WTC11 (cell line): ENCODE results near the gene PTPRN2. TPM values are rescaled to one million over a fixed set of nuclear protein-coding genes. Genes with fewer than 3 reads are reported as not detected.

Experiments used
- ATAC-seq: fragments of 200-7000 bp; cut with Tn5 transposase; 2 replicates; pipeline ENCODE4 v1.10.0; 2021; ENCODE audit warnings: mild to moderate bottlenecking, moderate library complexity
- CTCF ChIA-PET: fragments of 300-600 bp; sonication (Branson Sonifier 250); formaldehyde crosslinking; loops from one replicate; lab custom pipeline; 2021; ENCODE audit warnings: antibody characterized with exemption; lab: Charles Lee
- POLR2A ChIA-PET: fragments of 350-600 bp; sonication (Branson Sonifier 250); formaldehyde crosslinking; loops from one replicate; lab custom pipeline; 2021; ENCODE audit warnings: antibody characterized with exemption; lab: Charles Lee
- DNase-seq: peaks from one replicate; pipeline ENCODE4 v3.0.0; 2021; ENCODE audit warnings: low spot score
- H3K27ac Mint-ChIP-seq: 2 replicates; pipeline ENCODE4 v1.8.0; 2021; ENCODE audit warnings: mixed read lengths
- H3K27me3 Mint-ChIP-seq: 2 replicates; pipeline ENCODE4 v1.8.0; 2021; ENCODE audit warnings: low read depth, mild to moderate bottlenecking, moderate library complexity, mixed read lengths
- H3K36me3 Mint-ChIP-seq: 2 replicates; pipeline ENCODE4 v1.8.0; 2021; ENCODE audit warnings: mixed read lengths
- H3K4me1 Mint-ChIP-seq: 2 replicates; pipeline ENCODE4 v1.8.0; 2022; ENCODE audit warnings: mixed read lengths
- H3K4me3 Mint-ChIP-seq: 2 replicates; pipeline ENCODE4 v1.8.0; 2021; ENCODE audit warnings: mild to moderate bottlenecking, moderate library complexity, mixed read lengths
- H3K9me3 Mint-ChIP-seq: 2 replicates; pipeline ENCODE4 v1.8.0; 2021; ENCODE audit warnings: mixed read lengths
- ATF6 ChIP-seq: sonication (generic); formaldehyde crosslinking; IDR thresholded peaks from 2 replicates; pipeline ENCODE4 v1.8.1; 2023; ENCODE audit warnings: mild to moderate bottlenecking, missing genetic modification reagents
- CREM ChIP-seq: sonication (generic); formaldehyde crosslinking; IDR thresholded peaks from 2 replicates; pipeline ENCODE4 v1.8.1; 2022; ENCODE audit warnings: mild to moderate bottlenecking, missing genetic modification reagents, moderate library complexity
- E2F4 ChIP-seq: sonication (generic); formaldehyde crosslinking; IDR thresholded peaks from 2 replicates; pipeline ENCODE4 v1.8.1; 2022; ENCODE audit warnings: low read depth, mild to moderate bottlenecking, moderate library complexity, missing genetic modification reagents, borderline replicate concordance
- ELF4 ChIP-seq: sonication (generic); formaldehyde crosslinking; IDR thresholded peaks from 2 replicates; pipeline ENCODE4 v1.8.1; 2022; ENCODE audit warnings: low read depth, mild to moderate bottlenecking, moderate library complexity, missing genetic modification reagents
- EMX1 ChIP-seq: fragments of 250-450 bp; sonication (Bioruptor Pico); IDR thresholded peaks from 2 replicates; pipeline ENCODE4 v1.8.0; 2021; ENCODE audit warnings: mild to moderate bottlenecking
- FOXP1 ChIP-seq: sonication (generic); formaldehyde crosslinking; IDR thresholded peaks from 2 replicates; pipeline ENCODE4 v1.8.0; 2022; ENCODE audit warnings: missing genetic modification reagents, mild to moderate bottlenecking, moderate library complexity, borderline replicate concordance
- GTF2I ChIP-seq: fragments of 250-450 bp; sonication (Bioruptor Pico); conservative IDR thresholded peaks from 2 replicates; pipeline ENCODE4 v1.4.0; 2021; ENCODE audit warnings: mild to moderate bottlenecking
- HMGA2 ChIP-seq: fragments of 250-450 bp; sonication (Bioruptor Pico); IDR thresholded peaks from 2 replicates; pipeline ENCODE4 v1.4.0; 2021; ENCODE audit warnings: mild to moderate bottlenecking, moderate library complexity
- IRF1 ChIP-seq: sonication (generic); formaldehyde crosslinking; IDR thresholded peaks from 2 replicates; pipeline ENCODE4 v1.8.0; 2023; ENCODE audit warnings: missing genetic modification reagents
- JAZF1 ChIP-seq: fragments of 250-450 bp; sonication (Bioruptor Pico); IDR thresholded peaks from 2 replicates; pipeline ENCODE4 v1.9.0; 2021; ENCODE audit warnings: moderate library complexity, mild to moderate bottlenecking, inconsistent platforms
- JUN ChIP-seq: sonication (generic); formaldehyde crosslinking; IDR thresholded peaks from 2 replicates; pipeline ENCODE4 v1.8.0; 2023; ENCODE audit warnings: mild to moderate bottlenecking, missing genetic modification reagents
- OVOL2 ChIP-seq: fragments of 250-450 bp; sonication (Bioruptor Pico); IDR thresholded peaks from 2 replicates; pipeline ENCODE4 v1.9.0; 2021; ENCODE audit warnings: mild to moderate bottlenecking, borderline replicate concordance
- PRDM15 ChIP-seq: sonication (generic); formaldehyde crosslinking; IDR thresholded peaks from 2 replicates; pipeline ENCODE4 v1.8.0; 2022; ENCODE audit warnings: missing genetic modification reagents
- PREB ChIP-seq: sonication (generic); formaldehyde crosslinking; IDR thresholded peaks from 2 replicates; pipeline ENCODE4 v1.8.1; 2022; ENCODE audit warnings: mild to moderate bottlenecking, missing genetic modification reagents, moderate library complexity, borderline replicate concordance
- PRRX2 ChIP-seq: fragments of 250-450 bp; sonication (Bioruptor Pico); IDR thresholded peaks from 2 replicates; pipeline ENCODE4 v1.8.0; 2021; ENCODE audit warnings: mild to moderate bottlenecking
- TEAD4 ChIP-seq: sonication (generic); formaldehyde crosslinking; IDR thresholded peaks from 2 replicates; pipeline ENCODE4 v1.8.0; 2022; ENCODE audit warnings: mild to moderate bottlenecking, missing genetic modification reagents
- TP53 ChIP-seq: sonication (generic); formaldehyde crosslinking; IDR thresholded peaks from 2 replicates; pipeline ENCODE4 v1.8.1; 2023; ENCODE audit warnings: mild to moderate bottlenecking, missing genetic modification reagents
- ZNF138 ChIP-seq: sonication (generic); formaldehyde crosslinking; conservative IDR thresholded peaks from 2 replicates; pipeline ENCODE4 v1.8.1; 2022; ENCODE audit warnings: mild to moderate bottlenecking, moderate library complexity, missing genetic modification reagents
- ZNF423 ChIP-seq: fragments of 250-450 bp; sonication (Bioruptor Pico); IDR thresholded peaks from 2 replicates; pipeline ENCODE4 v2.1.2; 2022; ENCODE audit warnings: mild to moderate bottlenecking, moderate library complexity
- total RNA-seq: library from RNA; stranded (reverse); gene quantifications from 3 replicates; pipeline ENCODE4 v1.2.3, GENCODE V29; 2021
- TF ChIP-seq, protein P1 (sequence below): sonication (generic); formaldehyde crosslinking; IDR thresholded peaks from 2 replicates; pipeline ENCODE4 v1.8.1; 2023; ENCODE audit warnings: mild to moderate bottlenecking, missing genetic modification reagents, borderline replicate concordance
- TF ChIP-seq, protein P2 (sequence below): sonication (generic); formaldehyde crosslinking; IDR thresholded peaks from 2 replicates; pipeline ENCODE4 v1.8.0; 2022; ENCODE audit warnings: mild to moderate bottlenecking, missing genetic modification reagents
- TF ChIP-seq, protein P3 (sequence below): sonication (generic); formaldehyde crosslinking; IDR thresholded peaks from 2 replicates; pipeline ENCODE4 v1.8.0; 2022; ENCODE audit warnings: mild to moderate bottlenecking, missing genetic modification reagents

Gene PTPRN2
- total RNA-seq, 1 experiment from 2014 or later = 4.7 TPM

DNA sequence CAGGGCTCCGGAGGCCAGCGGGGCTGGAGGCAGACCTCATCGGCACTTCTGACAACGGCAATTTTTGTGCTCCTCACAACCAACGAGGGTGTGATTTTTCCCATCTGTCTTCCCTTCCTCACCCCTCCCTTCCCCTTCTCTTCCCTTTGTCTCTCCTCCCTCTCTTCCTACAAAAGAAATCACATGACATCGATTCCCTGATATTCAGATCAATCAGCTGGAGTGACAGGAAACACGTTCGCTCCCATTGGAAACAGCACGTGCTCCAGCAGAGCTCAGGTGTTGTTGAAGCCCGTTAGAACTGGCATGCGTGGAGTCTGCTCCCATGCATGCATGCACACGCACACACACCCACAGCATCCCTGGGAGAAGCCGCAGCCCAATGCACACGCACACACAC lies 222.4 kb downstream of the PTPRN2 start (continued):
- TF ChIP-seq, protein P1, sequence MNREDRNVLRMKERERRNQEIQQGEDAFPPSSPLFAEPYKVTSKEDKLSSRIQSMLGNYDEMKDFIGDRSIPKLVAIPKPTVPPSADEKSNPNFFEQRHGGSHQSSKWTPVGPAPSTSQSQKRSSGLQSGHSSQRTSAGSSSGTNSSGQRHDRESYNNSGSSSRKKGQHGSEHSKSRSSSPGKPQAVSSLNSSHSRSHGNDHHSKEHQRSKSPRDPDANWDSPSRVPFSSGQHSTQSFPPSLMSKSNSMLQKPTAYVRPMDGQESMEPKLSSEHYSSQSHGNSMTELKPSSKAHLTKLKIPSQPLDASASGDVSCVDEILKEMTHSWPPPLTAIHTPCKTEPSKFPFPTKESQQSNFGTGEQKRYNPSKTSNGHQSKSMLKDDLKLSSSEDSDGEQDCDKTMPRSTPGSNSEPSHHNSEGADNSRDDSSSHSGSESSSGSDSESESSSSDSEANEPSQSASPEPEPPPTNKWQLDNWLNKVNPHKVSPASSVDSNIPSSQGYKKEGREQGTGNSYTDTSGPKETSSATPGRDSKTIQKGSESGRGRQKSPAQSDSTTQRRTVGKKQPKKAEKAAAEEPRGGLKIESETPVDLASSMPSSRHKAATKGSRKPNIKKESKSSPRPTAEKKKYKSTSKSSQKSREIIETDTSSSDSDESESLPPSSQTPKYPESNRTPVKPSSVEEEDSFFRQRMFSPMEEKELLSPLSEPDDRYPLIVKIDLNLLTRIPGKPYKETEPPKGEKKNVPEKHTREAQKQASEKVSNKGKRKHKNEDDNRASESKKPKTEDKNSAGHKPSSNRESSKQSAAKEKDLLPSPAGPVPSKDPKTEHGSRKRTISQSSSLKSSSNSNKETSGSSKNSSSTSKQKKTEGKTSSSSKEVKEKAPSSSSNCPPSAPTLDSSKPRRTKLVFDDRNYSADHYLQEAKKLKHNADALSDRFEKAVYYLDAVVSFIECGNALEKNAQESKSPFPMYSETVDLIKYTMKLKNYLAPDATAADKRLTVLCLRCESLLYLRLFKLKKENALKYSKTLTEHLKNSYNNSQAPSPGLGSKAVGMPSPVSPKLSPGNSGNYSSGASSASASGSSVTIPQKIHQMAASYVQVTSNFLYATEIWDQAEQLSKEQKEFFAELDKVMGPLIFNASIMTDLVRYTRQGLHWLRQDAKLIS (CRISPR knock-in tag) = no peak
- TF ChIP-seq, protein P2, sequence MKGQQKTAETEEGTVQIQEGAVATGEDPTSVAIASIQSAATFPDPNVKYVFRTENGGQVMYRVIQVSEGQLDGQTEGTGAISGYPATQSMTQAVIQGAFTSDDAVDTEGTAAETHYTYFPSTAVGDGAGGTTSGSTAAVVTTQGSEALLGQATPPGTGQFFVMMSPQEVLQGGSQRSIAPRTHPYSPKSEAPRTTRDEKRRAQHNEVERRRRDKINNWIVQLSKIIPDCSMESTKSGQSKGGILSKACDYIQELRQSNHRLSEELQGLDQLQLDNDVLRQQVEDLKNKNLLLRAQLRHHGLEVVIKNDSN (CRISPR knock-in tag) = no peak
- TF ChIP-seq E2F4 (CRISPR knock-in tag) = no peak
- TF ChIP-seq EMX1 (CRISPR knock-in tag) = no peak
- no peak for TF ChIP-seq HMGA2 (CRISPR knock-in tag)
- no peak for TF ChIP-seq PREB (CRISPR knock-in tag)
- no peak for TF ChIP-seq PRRX2 (CRISPR knock-in tag)
- TF ChIP-seq GTF2I (CRISPR knock-in tag) = no peak
- TF ChIP-seq ATF6 (CRISPR knock-in tag) = no peak
- no peak for TF ChIP-seq PRDM15 (CRISPR knock-in tag)
- no peak for TF ChIP-seq ELF4
- no peak for TF ChIP-seq TP53 (CRISPR knock-in tag)

DNA sequence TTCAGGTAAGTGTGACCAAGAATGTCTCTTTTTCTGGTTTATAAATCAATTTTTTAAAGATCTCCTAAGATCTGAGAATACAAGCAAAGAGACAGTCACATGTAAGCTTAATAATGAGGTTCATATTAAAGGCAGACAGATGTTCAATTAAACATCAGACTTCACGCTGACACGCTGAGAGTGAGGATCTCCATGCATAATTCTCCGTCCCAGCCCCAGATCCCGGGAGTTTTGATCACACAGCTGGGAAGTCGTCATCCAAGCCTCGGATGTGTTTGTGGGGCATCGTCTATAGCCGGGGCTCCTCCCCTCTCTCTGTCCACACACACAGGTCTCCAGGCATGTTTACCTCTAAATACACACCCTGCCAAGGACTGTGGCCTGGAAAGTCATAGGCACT lies 223.2 kb downstream of the PTPRN2 start:
- ChIA-PET CTCF (no interaction called here), POLR2A (no interaction called here)
- Mint-ChIP-seq H3K27me3 (peaks cover 3% of the 10 kb centered on the region), H3K4me1 (no peaks in the 10 kb centered on the region), H3K9me3 (peaks cover 7% of the 10 kb centered on the region), H3K4me3 (no peak overlapping the region), H3K27ac (no peak overlapping the region), H3K36me3 (no peaks in the 10 kb centered on the region)
- DNase-seq (no peak), ATAC-seq (no peak)
- TF ChIP-seq ZNF138 = no peak
- no peak for TF ChIP-seq CREM (CRISPR knock-in tag)
- no peak for TF ChIP-seq ZNF423
- TF ChIP-seq TEAD4 (CRISPR knock-in tag) = no peak
- TF ChIP-seq FOXP1 (CRISPR knock-in tag) = no peak
- TF ChIP-seq, protein P3, sequence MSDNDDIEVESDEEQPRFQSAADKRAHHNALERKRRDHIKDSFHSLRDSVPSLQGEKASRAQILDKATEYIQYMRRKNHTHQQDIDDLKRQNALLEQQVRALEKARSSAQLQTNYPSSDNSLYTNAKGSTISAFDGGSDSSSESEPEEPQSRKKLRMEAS (CRISPR knock-in tag) = no peak
- no peak for TF ChIP-seq JUN (CRISPR knock-in tag)
- TF ChIP-seq IRF1 (CRISPR knock-in tag) = no peak
- no peak for TF ChIP-seq OVOL2 (CRISPR knock-in tag)
- TF ChIP-seq JAZF1 = no peak
